Suprapubic skin (tissue), 4 donors: Measurements from ENCODE around the gene COL26A1. TPM values are rescaled to one million over a fixed set of nuclear protein-coding genes. Genes with fewer than 3 reads are reported as not detected.
"Not testable (repeated sequence)": the region's sequence is repeated elsewhere in the genome, so short reads cannot be mapped to it uniquely, and the experiment has no call there.

Experiments
- DNase-seq, 2 donors: peaks; one replicate each; pipeline ENCODE4 v3.0.0-alpha.2; 2019; ENCODE audit warnings: low spot score in 2 of 2
- H3K27ac ChIP-seq: fragments of 200-600 bp; sonication (generic); one replicate; pipeline ENCODE4 v1.5.1; 2019
- H3K27me3 ChIP-seq: fragments of 200-600 bp; sonication (generic); one replicate; pipeline ENCODE4 v1.5.1; 2019
- H3K36me3 ChIP-seq: fragments of 200-600 bp; sonication (generic); one replicate; pipeline ENCODE4 v1.5.1; 2019
- H3K4me1 ChIP-seq: fragments of 200-600 bp; sonication (generic); one replicate; pipeline ENCODE4 v1.5.1; 2019
- H3K4me3 ChIP-seq: fragments of 200-600 bp; sonication (generic); one replicate; pipeline ENCODE4 v1.5.1; 2019; ENCODE audit warnings: mild to moderate bottlenecking
- H3K9me3 ChIP-seq: fragments of 200-600 bp; sonication (generic); one replicate; pipeline ENCODE4 v1.5.1; 2019
- EP300 ChIP-seq: sonication (generic); formaldehyde crosslinking; IDR thresholded peaks from one replicate; pipeline ENCODE4 v1.6.1; 2017; ENCODE audit warnings: antibody characterized with exemption
- POLR2A ChIP-seq, 2 donors: fragments of 450-650 bp; IDR thresholded peaks; one replicate each; pipeline ENCODE4 v1.6.1; 2017; ENCODE audit warnings: antibody characterized with exemption in 2 of 2, mild to moderate bottlenecking in 2 of 2, moderate library complexity in 2 of 2
- POLR2AphosphoS5 ChIP-seq, 3 donors: sonication (generic); formaldehyde crosslinking; IDR thresholded peaks; one replicate each; pipeline ENCODE4 v1.6.1; 2017; ENCODE audit warnings: antibody characterized with exemption in 3 of 3
- WGBS: methylation state at CpG from one replicate; pipeline ENCODE4 v1.1.5; 2018; 5-methylcytosine and 5-hydroxymethylcytosine counted together
- total RNA-seq, 4 donors: library from RNA; depleted of rRNA; stranded (reverse); fragments of >200 nt; gene quantifications; one replicate each; pipeline ENCODE4 v1.1.0, GENCODE V29; 2016
- TF ChIP-seq, protein P1 (sequence below), 2 donors: fragments of 200-600 bp in 1 of 2; fragments of 450-650 bp in 1 of 2; sonication (generic) in 1 of 2; IDR thresholded peaks; one replicate each; pipeline ENCODE4 v1.5.1; 2016 to 2019; ENCODE audit warnings: antibody characterized with exemption in 2 of 2, mild to moderate bottlenecking in 1 of 2, moderate library complexity in 1 of 2

The COL26A1 gene
- total RNA-seq, 4 donors from 2014 or later = 1.1 TPM; not detected in 3

DNA sequence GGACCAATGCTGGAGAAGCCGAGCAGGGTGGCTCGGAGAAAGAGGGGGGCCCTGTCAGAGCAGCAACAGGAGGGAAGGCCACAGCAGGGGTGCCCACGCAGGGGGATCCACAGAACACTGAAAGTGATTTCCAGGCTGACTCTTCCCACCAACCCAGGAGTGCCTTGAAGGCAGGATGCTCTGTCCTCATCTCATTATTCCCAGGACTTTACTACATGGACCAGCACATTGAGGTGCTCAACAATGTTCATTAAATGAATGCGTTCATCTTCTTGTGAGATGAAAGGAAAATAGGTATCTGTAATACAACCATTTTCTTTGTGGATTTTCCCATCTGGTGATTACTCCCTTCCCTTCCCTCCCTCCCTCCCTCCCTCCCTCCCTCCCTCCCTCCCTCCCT lies 71.0 kb downstream of the COL26A1 start:
- Histone ChIP-seq H3K4me1 (no peaks in the 10 kb centered on the region), H3K27me3 (peaks cover 58% of the 10 kb centered on the region), H3K36me3 (no peaks in the 10 kb centered on the region), H3K9me3 (no peaks in the 10 kb centered on the region), H3K4me3 (no peak overlapping the region), H3K27ac (no peak overlapping the region)
- 82% methylated on average over 4 of the region's 4 CpGs for WGBS
- DNase-seq = no peak
- TF ChIP-seq, protein P1, sequence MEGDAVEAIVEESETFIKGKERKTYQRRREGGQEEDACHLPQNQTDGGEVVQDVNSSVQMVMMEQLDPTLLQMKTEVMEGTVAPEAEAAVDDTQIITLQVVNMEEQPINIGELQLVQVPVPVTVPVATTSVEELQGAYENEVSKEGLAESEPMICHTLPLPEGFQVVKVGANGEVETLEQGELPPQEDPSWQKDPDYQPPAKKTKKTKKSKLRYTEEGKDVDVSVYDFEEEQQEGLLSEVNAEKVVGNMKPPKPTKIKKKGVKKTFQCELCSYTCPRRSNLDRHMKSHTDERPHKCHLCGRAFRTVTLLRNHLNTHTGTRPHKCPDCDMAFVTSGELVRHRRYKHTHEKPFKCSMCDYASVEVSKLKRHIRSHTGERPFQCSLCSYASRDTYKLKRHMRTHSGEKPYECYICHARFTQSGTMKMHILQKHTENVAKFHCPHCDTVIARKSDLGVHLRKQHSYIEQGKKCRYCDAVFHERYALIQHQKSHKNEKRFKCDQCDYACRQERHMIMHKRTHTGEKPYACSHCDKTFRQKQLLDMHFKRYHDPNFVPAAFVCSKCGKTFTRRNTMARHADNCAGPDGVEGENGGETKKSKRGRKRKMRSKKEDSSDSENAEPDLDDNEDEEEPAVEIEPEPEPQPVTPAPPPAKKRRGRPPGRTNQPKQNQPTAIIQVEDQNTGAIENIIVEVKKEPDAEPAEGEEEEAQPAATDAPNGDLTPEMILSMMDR (IDR thresholded peaks at IDR 0.05) = no peak
- no peak for TF ChIP-seq POLR2A (IDR thresholded peaks at IDR 0.05)
- TF ChIP-seq EP300 = no peak
- no peak for TF ChIP-seq POLR2AphosphoS5 (IDR thresholded peaks at IDR 0.05)

DNA sequence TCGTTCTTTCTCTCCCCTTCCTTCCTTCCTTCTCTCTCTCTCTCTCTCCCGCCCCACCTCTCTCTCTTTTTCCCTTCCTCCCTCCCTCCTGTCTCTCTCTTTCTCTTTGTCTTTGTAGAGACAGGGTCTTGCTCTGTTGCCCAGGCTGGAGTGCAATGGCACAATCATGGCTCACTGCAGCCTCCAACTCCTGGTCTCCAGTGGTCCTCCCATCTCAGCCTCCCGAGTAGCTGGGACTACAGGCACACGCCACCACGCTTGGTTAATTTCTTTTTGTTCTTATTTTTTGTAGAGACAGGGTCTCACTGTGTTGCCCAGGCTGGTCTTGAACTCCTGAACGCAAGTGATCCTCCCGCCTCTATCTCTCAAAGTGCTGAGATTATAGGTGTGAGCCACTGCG lies 71.5 kb downstream of the COL26A1 start:
- H3K27ac ChIP-seq, H3K4me3 ChIP-seq, H3K9me3 ChIP-seq, H3K4me1 ChIP-seq, H3K36me3 ChIP-seq, DNase-seq: not testable (repeated sequence)
- H3K27me3 ChIP-seq = peaks cover 58% of the 10 kb centered on the region
- WGBS = 91% methylated on average over 8 of the region's 8 CpGs

DNA sequence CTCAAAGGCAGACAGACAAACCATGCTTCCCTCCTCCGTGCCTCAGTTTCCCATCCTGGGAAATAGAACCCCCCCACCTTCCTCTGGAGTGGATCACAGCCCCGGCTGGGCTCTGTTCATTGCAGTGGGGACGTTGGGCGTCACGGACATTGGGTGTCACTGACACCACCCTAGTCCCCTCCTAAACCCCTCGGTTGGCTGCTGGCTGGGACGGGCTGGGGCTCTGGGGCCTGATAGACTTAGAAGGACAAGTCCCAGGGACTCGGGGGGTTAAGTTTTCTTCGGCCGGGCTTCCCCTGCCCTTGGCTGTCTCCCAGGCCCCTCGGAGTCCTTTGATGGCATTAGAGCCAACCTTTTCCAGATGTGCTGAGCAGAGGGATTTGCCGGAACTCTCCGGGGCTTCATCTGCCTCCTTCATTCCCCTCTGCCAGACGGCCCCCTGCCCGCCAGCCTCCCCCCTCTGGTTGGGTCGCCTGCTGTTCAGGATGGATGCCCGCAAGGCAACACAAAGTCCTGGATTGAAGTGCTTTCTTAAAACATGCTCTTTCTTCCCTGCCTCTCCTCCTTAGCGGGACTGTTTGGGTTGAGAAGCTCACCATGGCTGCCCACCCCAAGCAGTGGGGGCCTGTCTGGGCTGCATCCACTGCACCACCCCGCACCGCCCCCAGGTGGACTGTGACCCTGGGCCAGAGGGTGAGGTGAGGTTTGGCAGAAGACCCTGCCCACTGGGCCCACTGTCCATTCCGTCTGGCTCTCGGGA lies 73.0 kb downstream of the COL26A1 start:
- no peak overlapping the region for H3K27ac ChIP-seq
- peaks cover 54% of the 10 kb centered on the region for H3K27me3 ChIP-seq
- H3K4me3 ChIP-seq = no peak overlapping the region
- DNase-seq = no peak
- 31% methylated on average over 14 of the region's 22 CpGs for WGBS
- no peaks in the 10 kb centered on the region for H3K9me3 ChIP-seq
- H3K36me3 ChIP-seq = no peaks in the 10 kb centered on the region
- TF ChIP-seq POLR2AphosphoS5 (IDR thresholded peaks at IDR 0.05) (no peak), EP300 (no peak), POLR2A (IDR thresholded peaks at IDR 0.05) (no peak)
- TF ChIP-seq, protein P1 (IDR thresholded peaks at IDR 0.05) = no peak
- no peaks in the 10 kb centered on the region for H3K4me1 ChIP-seq

DNA sequence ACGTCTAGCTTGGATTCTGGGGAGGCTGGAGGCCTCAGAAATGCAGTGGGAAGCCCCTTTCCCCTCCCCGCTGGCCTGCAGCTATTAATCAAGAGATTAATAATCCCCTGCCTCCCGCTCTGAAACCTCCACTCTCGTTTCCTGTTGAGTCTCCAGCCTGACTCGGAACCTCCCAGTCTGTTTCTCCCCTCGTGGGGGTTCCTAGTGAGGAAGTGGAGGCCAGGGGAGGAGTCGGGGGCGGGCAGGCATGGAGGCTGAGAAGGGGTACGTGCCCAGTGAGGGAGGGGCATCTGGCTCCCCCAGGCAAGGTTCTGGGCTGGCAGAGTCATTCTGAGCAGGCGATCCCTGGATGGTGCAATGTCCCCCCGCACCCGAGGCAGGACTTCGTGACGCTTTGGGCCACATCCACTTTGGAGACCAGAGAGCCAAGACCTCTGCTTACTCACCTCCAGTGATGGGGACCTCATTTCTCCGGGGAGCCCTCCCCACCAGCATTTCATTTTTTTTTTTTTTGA lies 73.6 kb downstream of the COL26A1 start:
- TF ChIP-seq POLR2AphosphoS5 (IDR thresholded peaks at IDR 0.05) = no peak
- no peak for TF ChIP-seq POLR2A (IDR thresholded peaks at IDR 0.05)
- no peak for TF ChIP-seq EP300
- TF ChIP-seq, protein P1 (IDR thresholded peaks at IDR 0.05) = no peak
- no peaks in the 10 kb centered on the region for H3K4me1 ChIP-seq
- H3K4me3 ChIP-seq = no peak overlapping the region
- no peak for DNase-seq
- 36% methylated on average over 14 of the region's 15 CpGs for WGBS
- H3K27ac ChIP-seq = no peak overlapping the region
- H3K36me3 ChIP-seq = no peaks in the 10 kb centered on the region
- H3K27me3 ChIP-seq = peaks cover 54% of the 10 kb centered on the region
- no peaks in the 10 kb centered on the region for H3K9me3 ChIP-seq

DNA sequence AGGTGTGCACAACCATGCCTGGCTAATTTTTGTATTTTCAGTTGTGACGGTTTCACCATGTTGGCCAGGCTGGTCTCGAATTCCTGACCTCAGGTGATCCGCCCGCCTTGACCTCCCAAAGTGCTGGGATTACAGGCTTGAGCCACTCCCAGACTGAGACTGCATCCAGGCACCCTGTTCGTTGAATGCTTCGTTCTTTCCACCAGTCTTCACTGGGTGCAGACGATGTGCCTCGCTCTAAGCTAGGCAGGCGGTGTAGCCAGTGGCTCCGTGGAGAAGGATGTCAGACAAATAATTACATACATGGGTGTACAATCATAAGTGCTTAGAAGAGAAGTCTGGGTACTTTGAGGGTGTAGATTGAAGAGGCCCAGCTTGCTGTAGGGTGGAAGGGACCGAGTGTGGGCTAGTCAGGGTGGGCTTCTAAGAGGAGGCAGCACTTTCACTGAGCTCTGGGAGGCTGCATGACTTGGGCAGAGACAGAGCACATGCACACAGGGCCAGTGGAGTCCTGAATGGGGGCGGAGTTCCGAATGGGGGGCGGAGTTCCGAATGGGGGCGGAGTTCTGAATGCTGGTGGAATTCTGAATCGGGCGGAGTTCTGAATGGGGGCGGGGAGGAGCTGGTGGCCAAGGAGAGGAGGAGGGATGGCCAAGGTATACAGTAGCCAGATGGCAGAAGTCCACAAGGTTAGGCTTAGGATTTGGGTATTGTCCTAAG lies 74.3 kb downstream of the COL26A1 start:
- H3K4me1 ChIP-seq = no peaks in the 10 kb centered on the region
- DNase-seq = no peak
- TF ChIP-seq, protein P1 (IDR thresholded peaks at IDR 0.05) = no peak
- TF ChIP-seq POLR2A (IDR thresholded peaks at IDR 0.05) (no peak), POLR2AphosphoS5 (IDR thresholded peaks at IDR 0.05) (no peak), EP300 (no peak)
- no peaks in the 10 kb centered on the region for H3K36me3 ChIP-seq
- H3K27me3 ChIP-seq = peaks cover 50% of the 10 kb centered on the region
- no peak overlapping the region for H3K4me3 ChIP-seq
- WGBS = 72% methylated on average over 19 of the region's 19 CpGs
- H3K9me3 ChIP-seq = no peaks in the 10 kb centered on the region
- no peak overlapping the region for H3K27ac ChIP-seq
